Activated CD4-positive, alpha-beta T cell treated with anti-CD3 and anti-CD28 coated beads, Interleukin-2, amount 50 U/mL, for 48 hours (primary cell): ENCODE results near the gene EPB41L1.
A peak's percentile ranks its signal among the peaks of the same experiment; 100 is the strongest.

Experiments used
- DNase-seq, 2 experiments: peaks; one replicate each; pipeline ENCODE4 v3.0.0-alpha.2; 2020

EPB41L1 gene

GRCh38 chr20:36231331-36231730, 76.8 kb downstream of the EPB41L1 start:
- no peak for DNase-seq

- DNase-seq, result no peak
These were observed 80.3 kb downstream of the EPB41L1 start for GRCh38 chr20:36234771-36235320.

GRCh38 chr20:36235892-36236785, 81.6 kb downstream of the EPB41L1 start, which contains the start of gene AAR2:
Gene AAR2 (plus strand): TSS chr20:36236478. CDS start chr20:36239869, 3,391 bp downstream.
- DNase-seq, result peak; percentile 85 to 87

- peak in 1 of 2 experiments; percentile 6 for DNase-seq
These were observed 82.2 kb downstream of the EPB41L1 start for GRCh38 chr20:36236786-36237121.

GRCh38 chr20:36237477-36237876, 82.9 kb downstream of the EPB41L1 start:
- DNase-seq, result no peak

- no peak for DNase-seq
These were observed 83.6 kb downstream of the EPB41L1 start for GRCh38 chr20:36238153-36238552.

GRCh38 chr20:36238760-36239159, 84.2 kb downstream of the EPB41L1 start:
- DNase-seq, result no peak

- no peak for DNase-seq
These were observed 85.5 kb downstream of the EPB41L1 start for GRCh38 chr20:36240076-36240475.

GRCh38 chr20:36241678-36242077, 87.1 kb downstream of the EPB41L1 start:
- no peak for DNase-seq

GRCh38 chr20:36243726-36244125, 89.2 kb downstream of the EPB41L1 start:
- DNase-seq, result no peak

- no peak for DNase-seq
These were observed 91.9 kb downstream of the EPB41L1 start for GRCh38 chr20:36246401-36246800.

- no peak for DNase-seq
These were observed 94.3 kb downstream of the EPB41L1 start for GRCh38 chr20:36248836-36249235.

GRCh38 chr20:36249450-36249849, 94.9 kb downstream of the EPB41L1 start:
- DNase-seq, result no peak

- no peak for DNase-seq
These were observed 96.9 kb downstream of the EPB41L1 start for GRCh38 chr20:36251426-36251825.

GRCh38 chr20:36252511-36252910, 98.0 kb downstream of the EPB41L1 start:
- DNase-seq, result no peak

- no peak for DNase-seq
These were observed 98.5 kb downstream of the EPB41L1 start for GRCh38 chr20:36253036-36253435.

- DNase-seq, result no peak
These were observed 99.5 kb downstream of the EPB41L1 start for GRCh38 chr20:36254076-36254475.

- no peak for DNase-seq
These were observed 100.9 kb downstream of the EPB41L1 start for GRCh38 chr20:36255445-36255844.

- no peak for DNase-seq
These were observed 104.9 kb downstream of the EPB41L1 start for GRCh38 chr20:36259177-36260061.

GRCh38 chr20:36260316-36260715, 105.8 kb downstream of the EPB41L1 start:
- DNase-seq, result no peak

GRCh38 chr20:36261389-36262105, 107.0 kb downstream of the EPB41L1 start:
- DNase-seq, result no peak

- DNase-seq, result no peak
These were observed 107.9 kb downstream of the EPB41L1 start for GRCh38 chr20:36262440-36262839.
